Neural cell (in vitro differentiated cells): ENCODE measurements around the gene ATP23.

Experiments
- CTCF ChIP-seq: fragments of 450-650 bp; IDR thresholded peaks from 2 replicates; pipeline ENCODE4 v1.5.1; 2014; ENCODE audit warnings: antibody characterized with exemption, mild to moderate bottlenecking, moderate library complexity; ENCODE audit not compliant: poor library complexity, severe bottlenecking
- EP300 ChIP-seq: fragments of 450-650 bp; conservative IDR thresholded peaks from 2 replicates; pipeline ENCODE4 v1.6.1; 2014; ENCODE audit warnings: antibody characterized with exemption, mild to moderate bottlenecking, moderate library complexity; ENCODE audit not compliant: poor library complexity, severe bottlenecking
- EZH2 ChIP-seq: fragments of 200-600, 300-800 bp; shearing (Covaris generic), sonication (generic); IDR thresholded peaks from 2 replicates; pipeline ENCODE4 v1.6.1; 2014; ENCODE audit warnings: antibody characterized with exemption, low read length, borderline replicate concordance, mild to moderate bottlenecking; ENCODE audit not compliant: insufficient read depth, poor library complexity, severe bottlenecking
- MXI1 ChIP-seq: fragments of 450-650 bp; conservative IDR thresholded peaks from 2 replicates; pipeline ENCODE4 v1.6.1; 2014; ENCODE audit warnings: antibody characterized with exemption, mild to moderate bottlenecking; ENCODE audit not compliant: poor library complexity, severe bottlenecking
- POLR2AphosphoS5 ChIP-seq: IDR thresholded peaks from 2 replicates; pipeline ENCODE4 v1.6.1; 2012
- RAD21 ChIP-seq: fragments of 450-650 bp; conservative IDR thresholded peaks from 2 replicates; pipeline ENCODE4 v1.6.1; 2014; ENCODE audit warnings: antibody characterized with exemption, mild to moderate bottlenecking, moderate library complexity
- SMC3 ChIP-seq: fragments of 450-650 bp; conservative IDR thresholded peaks from 2 replicates; pipeline ENCODE4 v1.6.1; 2014; ENCODE audit warnings: antibody characterized with exemption, mild to moderate bottlenecking, moderate library complexity; ENCODE audit not compliant: poor library complexity
- TAF1 ChIP-seq: IDR thresholded peaks from 2 replicates; pipeline ENCODE4 v1.6.1; 2012; ENCODE audit warnings: low read depth
- TF ChIP-seq, protein P1 (sequence below): IDR thresholded peaks from 2 replicates; pipeline ENCODE4 v1.6.1; 2012; ENCODE audit warnings: borderline replicate concordance

DNA sequence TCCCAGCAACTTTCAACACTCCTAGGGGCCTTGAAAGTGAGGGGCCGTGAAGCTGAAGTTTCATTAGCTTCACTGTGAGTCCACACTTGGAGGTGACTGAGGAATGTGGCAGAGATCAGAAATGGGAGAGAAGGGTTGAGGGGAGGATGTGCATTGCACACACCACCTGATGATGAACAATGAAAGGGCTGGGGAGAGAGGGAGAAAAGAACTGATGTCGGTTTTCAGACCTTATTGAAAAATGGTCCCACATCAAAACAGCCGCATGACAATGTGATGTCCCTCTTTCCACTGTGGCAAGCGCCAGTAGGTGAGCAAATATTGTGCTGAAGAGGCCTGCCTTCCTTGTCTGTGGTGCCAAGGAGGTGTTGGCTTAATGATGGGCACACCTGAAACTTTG is 32.3 kb upstream of the ATP23 start:
- TF ChIP-seq POLR2AphosphoS5 (no peak), CTCF (no peak), EP300 (no peak), TAF1 (no peak), SMC3 (no peak), EZH2 (no peak), RAD21 (no peak), MXI1 (no peak)
- TF ChIP-seq, protein P1, sequence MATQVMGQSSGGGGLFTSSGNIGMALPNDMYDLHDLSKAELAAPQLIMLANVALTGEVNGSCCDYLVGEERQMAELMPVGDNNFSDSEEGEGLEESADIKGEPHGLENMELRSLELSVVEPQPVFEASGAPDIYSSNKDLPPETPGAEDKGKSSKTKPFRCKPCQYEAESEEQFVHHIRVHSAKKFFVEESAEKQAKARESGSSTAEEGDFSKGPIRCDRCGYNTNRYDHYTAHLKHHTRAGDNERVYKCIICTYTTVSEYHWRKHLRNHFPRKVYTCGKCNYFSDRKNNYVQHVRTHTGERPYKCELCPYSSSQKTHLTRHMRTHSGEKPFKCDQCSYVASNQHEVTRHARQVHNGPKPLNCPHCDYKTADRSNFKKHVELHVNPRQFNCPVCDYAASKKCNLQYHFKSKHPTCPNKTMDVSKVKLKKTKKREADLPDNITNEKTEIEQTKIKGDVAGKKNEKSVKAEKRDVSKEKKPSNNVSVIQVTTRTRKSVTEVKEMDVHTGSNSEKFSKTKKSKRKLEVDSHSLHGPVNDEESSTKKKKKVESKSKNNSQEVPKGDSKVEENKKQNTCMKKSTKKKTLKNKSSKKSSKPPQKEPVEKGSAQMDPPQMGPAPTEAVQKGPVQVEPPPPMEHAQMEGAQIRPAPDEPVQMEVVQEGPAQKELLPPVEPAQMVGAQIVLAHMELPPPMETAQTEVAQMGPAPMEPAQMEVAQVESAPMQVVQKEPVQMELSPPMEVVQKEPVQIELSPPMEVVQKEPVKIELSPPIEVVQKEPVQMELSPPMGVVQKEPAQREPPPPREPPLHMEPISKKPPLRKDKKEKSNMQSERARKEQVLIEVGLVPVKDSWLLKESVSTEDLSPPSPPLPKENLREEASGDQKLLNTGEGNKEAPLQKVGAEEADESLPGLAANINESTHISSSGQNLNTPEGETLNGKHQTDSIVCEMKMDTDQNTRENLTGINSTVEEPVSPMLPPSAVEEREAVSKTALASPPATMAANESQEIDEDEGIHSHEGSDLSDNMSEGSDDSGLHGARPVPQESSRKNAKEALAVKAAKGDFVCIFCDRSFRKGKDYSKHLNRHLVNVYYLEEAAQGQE, result no peak
